ENCODE data around the gene PAPPA2. TPM values are rescaled to one million over a fixed set of nuclear protein-coding genes. Genes with fewer than 3 reads are reported as not detected.

PAPPA2 gene
- total RNA-seq, 2 donors from 2014 or later = 1.5 to 2.0 TPM

DNA sequence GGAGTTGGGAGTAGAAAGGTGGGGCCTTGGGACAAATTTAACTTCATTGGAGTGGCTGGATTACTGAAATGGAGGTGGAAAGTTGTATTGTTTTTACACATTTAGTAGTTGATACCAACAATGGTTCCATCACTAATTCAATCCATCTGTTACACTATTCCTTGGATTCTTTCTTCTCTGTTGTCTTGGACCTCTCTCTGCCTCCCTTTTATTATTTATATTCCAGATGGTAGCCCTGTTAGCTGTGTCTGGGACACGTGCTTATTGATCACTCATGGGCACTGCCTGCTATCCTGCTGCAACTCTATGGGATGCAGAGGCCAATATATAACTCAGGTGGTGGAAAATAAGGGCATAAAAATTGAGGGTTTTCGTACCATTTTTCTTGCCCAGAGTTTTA is 346.3 kb downstream of the PAPPA2 start:
- intact Hi-C loops (cut with DNase I, micrococcal nuclease) = no loop called here
- ATAC-seq = no peak
- no peak for DNase-seq

DNA sequence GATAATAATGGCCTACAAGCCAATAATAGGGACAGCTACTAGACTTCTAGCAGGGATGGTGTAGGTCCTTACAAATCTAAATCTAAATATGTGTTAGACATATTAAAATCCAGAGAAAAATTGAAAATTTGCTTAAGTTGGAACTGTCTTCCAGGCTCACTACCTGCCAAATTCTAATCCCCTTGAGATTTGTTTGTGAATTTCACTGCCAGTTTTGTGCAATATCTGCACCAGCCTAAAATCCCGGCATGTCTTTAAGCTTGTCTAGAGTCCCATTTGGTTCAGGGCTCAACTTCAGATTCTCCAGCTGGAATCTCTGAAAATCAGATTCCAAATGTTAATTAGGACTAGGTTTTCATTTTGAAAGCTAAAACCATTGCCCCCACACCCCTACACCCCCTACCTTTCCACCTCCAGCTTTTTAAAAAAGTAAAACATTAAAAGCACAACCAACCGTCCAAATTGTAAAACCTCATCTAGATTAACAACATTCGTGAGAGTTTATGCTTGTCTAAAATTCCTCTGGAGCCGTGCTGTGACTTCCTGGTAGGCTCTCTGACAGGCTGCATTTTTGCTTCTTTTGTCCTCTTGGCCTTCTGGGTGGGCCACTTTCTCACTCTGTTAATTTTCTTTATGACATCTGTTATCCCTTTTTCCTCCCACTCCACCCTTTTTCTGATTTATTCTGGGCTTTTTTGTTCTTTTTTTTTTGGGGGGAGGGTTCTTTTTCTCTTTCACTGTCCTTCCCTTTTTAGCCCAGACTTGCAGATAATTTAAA is 348.7 kb downstream of the PAPPA2 start:
- intact Hi-C loops (cut with DNase I, micrococcal nuclease) = no loop called here

DNA sequence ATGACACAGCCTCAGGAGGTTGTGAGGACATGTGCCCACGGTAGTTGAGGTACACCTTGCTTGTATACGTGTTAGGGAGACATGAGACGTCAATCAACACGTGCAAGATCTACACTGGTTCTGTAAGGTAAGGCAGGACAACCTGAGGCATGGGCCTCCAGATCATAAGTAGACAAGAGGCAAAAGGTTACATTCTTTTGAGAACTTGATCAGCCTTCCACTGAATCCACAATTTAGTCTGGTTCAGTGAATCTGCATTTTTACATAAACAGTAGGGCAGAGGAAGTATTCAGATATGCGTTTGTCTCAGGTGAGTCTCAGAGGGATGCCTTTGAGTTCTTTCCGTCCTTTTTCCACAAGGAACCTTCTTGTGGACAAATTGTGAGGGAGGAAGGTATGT is 352.6 kb downstream of the PAPPA2 start:
- no peak for ATAC-seq
- no peak for DNase-seq
- intact Hi-C loops (cut with DNase I, micrococcal nuclease) = no loop called here

More for the DNA sequence above, 348.7 kb downstream of the PAPPA2 start:
- DNase-seq (no peak), ATAC-seq (no peak)

DNA sequence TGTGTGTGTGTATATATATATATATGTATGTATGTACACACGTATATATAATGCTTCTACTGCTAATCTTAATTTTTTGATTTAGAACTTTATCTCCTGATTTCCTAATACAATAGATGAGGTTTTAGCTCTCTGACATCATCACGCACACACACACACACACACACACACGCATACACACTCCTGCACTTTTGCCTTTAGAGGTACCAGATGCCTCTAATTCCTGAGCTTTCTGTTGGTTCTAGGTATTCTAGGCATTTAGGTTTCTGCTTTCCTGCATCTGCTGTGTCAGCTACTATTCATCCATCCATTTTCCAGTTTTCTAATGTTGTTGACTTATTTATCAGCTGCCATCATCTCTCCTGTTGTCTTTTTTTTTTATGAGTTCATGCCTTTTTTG is 353.3 kb downstream of the PAPPA2 start:
- ATAC-seq = no peak
- no peak for DNase-seq
- intact Hi-C loops (cut with DNase I, micrococcal nuclease) = no loop called here

DNA sequence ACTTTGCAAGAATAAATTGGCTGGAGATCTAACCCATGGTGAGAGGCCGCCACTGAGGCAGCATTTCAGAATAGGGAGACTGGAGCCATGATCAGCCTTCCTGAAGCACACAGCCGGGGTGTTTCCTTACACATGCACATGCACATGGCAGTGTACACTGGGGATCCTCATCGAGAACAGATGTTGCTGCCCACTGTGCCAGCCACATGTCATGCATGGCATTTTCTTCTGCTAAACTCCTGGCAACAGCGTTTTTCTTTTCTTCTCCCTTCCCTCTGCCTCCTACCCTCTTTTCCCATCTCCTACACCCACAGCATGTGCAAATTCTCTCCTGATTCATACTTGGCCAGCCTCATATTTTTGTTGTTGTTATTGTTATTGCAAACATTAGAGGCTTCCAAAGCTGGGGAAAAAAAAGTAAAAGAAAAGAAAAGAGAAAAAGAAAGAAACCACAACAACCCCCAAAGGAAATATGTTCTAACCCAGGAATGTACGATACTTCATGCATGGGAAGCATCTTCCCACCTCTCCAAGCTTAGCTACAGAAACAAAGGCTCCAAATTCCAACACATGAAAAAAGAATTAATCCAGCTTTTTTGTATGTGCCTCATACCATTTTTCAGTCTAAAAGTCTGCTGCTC is 357.5 kb downstream of the PAPPA2 start:
- DNase-seq (no peak), ATAC-seq (no peak)
- intact Hi-C loops (cut with DNase I, micrococcal nuclease) = no loop called here

DNA sequence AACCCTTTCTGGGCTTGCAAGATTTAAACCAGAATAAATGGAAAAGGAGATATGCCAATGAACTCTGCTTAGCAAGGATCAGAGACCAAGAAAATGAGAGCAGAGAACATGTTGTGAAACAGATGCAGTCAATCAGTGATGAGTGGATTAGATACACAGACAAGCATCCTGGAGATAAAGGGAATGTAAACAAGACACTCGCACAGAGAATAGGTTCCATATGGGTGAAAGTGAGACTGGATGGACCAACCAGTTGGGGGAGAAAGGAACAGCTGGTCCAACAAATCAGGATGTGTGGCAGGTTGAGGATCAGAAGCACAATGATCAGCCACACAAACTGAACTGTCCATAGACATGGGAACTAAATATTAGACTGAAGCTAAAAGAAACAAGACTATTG is 363.3 kb downstream of the PAPPA2 start:
- no peak for DNase-seq
- ATAC-seq = no peak
- intact Hi-C loops (cut with DNase I, micrococcal nuclease) = no loop called here

DNA sequence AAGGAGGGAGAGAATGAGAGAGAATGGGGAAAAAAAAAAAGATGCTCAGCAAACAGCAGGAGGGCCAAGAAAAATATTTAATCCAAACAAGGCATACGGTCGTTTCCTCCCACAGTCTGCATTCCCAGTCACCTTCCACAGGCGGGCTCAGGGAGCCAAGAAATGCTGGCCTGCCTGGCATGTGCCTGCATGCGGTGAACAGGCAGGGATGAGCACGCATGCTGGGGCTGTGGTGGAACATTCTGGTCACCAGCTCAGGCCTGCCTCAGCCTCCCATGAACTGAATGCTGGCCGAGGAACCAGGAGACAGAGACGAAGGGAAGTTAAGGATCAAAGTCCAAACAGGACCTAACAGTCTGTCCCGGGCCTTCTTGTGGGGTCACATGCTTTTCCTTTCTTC is 366.3 kb downstream of the PAPPA2 start:
- ATAC-seq = no peak
- intact Hi-C loops (cut with DNase I, micrococcal nuclease) = no loop called here
- no peak for DNase-seq

DNA sequence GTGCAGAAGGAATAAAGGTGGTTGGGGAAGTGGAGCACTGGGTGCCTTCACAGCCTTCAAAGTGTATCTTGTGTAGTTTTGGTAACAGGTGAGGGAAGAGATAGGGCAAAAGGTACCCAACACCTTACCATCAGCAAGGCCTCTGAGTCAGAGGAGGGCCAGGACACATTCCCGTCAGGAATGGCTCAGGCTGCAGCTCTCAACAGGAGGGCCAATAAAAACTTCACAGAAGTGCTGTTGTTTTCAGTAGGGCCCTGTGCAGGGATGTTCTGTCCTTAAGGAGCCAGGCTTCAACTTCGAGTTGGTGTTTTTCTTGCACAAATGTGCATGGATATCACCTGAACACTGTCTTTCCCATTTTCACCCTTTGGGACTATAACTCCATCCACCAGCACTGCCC is 368.2 kb downstream of the PAPPA2 start:
- intact Hi-C loops (cut with DNase I, micrococcal nuclease) = no loop called here
- DNase-seq (no peak), ATAC-seq (no peak)

DNA sequence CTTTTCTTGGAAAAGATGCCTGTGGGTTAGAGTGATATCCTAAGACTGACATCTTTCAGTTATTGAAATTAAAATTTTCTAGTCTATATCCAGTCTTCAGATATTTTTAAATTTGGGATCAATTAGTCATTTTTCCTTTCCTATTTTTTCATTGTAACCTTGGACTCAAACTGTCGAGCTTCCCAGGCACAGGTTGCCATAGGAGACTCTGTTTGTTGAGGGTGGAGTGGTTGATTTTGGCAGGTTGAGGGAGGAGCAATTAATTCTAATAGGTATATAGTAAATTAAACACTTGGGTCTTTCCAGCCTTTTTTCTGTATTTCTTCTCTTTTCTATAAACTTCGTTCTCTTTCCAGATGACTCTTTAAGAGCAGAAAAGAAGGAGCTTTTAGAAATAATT is 374.7 kb downstream of the PAPPA2 start:
- DNase-seq (no peak), ATAC-seq (no peak)
- intact Hi-C loops (cut with DNase I, micrococcal nuclease) = loop anchor here in 1 of 2 donors (5.0 kb wide), 1 partner anchor 280 kb away; no protein-coding TSS in a partner anchor

DNA sequence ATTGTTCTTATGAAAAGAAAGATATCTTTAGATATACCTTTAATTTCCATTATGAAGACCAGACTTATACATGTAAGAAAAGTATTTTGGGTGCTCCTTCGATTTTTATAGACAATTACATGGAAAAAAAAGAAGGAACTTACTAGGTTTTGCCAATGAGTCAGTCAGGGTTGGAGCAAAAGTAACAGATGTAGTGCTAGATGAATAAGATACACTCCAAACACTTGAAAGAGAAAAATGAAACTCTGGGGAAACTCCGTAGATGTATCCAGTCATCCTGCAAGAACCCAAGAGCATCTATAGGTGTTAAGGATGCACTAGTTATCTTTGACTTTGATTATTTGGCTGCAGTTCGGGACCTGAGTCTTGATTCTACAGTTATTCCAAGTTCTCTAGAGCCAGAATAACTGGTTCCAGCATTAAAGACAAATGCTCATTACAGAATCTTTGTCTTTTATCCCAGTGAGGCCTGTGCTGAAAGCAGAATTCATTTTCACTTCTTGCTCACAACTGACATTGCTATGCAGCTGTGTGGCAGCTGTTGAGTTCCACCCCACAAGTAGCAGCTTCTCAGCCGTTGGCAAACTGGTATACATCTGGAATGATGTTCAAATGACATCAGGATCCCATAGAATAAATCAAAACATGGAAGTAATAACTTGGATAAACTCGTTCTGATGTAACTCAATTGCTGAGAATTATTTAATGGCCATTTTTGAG is 375.5 kb downstream of the PAPPA2 start:
- DNase-seq (no peak), ATAC-seq (no peak)
- intact Hi-C loops (cut with DNase I, micrococcal nuclease) = loop anchor here in 1 of 2 donors (5.0 kb wide), 1 partner anchor 281 kb away; no protein-coding TSS in a partner anchor

DNA sequence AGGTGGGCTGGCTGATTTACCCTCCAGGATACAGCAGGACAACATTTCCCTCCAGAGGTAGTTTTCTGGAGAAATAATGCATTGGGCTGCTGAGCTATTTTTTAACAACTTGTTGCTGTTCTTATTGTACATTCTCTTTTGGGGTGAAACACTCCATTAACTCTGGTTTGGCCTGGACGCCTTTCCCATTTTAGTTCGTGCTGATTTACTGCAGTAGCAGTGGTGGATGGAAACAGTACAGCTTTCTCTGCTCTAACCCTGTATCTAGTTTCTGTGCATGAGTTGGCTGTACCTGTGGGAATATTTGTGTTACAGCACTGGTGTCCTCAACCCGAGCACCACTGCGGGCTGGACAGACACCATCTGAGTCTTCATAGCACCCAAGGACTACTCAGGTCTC is 376.2 kb downstream of the PAPPA2 start:
- intact Hi-C loops (cut with DNase I, micrococcal nuclease) = loop anchor here in 1 of 2 donors (5.0 kb wide), 1 partner anchor 282 kb away; no protein-coding TSS in a partner anchor
- DNase-seq = no peak
- no peak for ATAC-seq

DNA sequence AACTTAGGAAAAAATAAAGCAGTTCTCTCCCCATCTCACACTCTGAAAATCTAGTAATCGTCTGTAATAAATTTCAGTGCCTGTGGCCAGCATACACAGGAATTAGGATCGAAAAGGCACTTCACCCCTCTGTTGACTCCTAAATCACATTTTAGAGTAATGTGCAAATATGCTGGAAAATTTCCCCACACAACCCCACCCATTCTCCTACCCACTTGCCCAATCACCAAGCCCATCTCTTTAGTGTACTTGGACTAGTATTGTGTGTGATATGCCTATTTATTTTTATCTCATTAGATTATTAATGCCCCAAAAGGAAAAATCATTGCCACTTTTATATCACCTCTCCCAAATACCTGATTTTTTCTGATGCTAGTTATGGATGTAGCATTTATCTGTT is 378.3 kb downstream of the PAPPA2 start:
- intact Hi-C loops (cut with DNase I, micrococcal nuclease) = loop anchor here in 1 of 2 donors (10.0 kb wide), 1 partner anchor 146 kb away; no protein-coding TSS in a partner anchor
- DNase-seq = no peak
- ATAC-seq = no peak

DNA sequence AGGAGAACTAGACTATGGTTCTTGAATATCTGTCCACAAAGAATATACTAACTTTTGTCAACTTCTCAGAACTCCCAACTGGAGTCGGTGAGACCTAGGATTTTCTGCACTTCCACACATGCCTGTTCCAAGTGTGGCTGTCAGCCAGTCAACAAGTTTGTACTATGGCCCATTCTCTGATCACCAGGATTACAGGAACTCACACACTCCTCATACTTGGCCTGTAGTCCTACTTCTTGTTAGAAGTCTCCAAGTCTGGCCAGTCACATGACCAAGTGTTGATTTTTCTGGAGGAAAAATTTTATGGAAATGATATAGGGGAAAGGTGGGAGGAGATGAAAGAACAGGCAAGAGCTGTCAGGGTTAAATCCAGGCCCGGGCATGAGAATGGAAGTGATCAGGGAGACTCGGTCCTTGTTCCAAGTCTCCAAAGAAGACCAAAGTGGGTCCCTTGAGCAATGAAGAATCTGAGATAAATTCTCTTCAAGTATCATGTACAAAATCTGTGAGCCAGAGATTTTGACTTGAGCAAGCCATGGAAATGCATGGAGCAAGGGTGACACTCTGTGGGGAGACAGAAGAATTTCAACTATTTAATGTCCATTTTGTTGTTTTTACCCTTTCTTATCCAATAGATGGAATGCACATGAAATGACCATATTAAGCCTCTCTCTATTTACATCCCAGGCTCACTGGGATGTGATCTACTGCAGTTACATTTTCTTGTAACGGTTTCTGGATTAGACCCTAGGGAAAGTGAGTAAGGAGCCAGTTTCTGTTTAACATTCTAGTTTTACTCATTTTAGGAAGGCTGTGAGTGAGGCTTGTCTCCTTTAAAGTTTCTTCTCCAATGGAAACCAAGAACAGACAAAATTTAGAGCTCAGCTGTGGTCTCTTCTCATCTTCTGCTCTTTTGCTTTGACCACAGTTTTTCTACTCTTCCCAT is 380.6 kb downstream of the PAPPA2 start:
- DNase-seq (no peak), ATAC-seq (no peak)
- intact Hi-C loops (cut with DNase I, micrococcal nuclease) = loop anchor here in 1 of 2 donors (10.0 kb wide), 1 partner anchor 149 kb away; no protein-coding TSS in a partner anchor

DNA sequence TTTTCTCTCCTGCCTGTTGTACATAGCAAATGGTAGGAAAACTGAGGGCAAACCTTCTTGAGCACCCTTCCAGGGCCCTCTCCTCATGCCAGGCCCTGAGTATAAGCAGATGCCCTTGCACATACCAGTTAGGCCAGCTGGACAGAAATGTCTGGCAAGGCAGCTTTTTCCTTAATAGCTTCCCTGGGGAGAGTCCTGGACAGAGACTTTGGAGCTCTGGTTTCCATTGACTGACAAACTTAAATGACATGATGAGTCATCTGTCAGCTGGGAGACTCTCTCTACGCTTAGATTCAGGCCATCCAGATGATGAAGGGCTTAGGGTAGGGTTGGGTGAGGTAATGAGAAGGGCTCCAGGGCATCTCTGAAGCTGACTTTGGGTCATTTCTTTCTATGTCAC is 384.1 kb downstream of the PAPPA2 start:
- intact Hi-C loops (cut with DNase I, micrococcal nuclease) = loop anchor here in 1 of 2 donors (10.0 kb wide), 1 partner anchor 152 kb away; no protein-coding TSS in a partner anchor
- DNase-seq (peak in 1 of 2 donors; percentile 26), ATAC-seq (no peak)

DNA sequence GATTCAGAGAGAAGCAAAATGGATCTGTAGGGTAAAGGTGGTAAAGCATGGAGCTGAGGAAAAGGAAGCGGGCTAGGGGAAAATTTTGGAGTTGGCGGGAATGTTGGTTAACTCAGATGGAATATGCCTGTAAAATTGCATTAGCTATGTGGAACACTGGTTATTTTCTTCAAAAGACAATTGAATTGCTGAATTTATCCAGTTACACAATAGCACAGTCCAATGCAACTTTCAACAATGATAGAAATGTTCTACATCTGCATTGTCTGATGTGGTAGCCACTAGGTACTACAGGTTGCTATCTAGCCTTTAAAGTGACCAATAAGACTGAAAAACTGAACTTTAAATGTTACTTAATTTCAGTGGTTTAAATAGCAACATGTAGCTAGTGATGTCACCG is 386.3 kb downstream of the PAPPA2 start:
- intact Hi-C loops (cut with DNase I, micrococcal nuclease) = loop anchor here in 1 of 2 donors (10.0 kb wide), 1 partner anchor 154 kb away; no protein-coding TSS in a partner anchor
- ATAC-seq = no peak
- DNase-seq = no peak

DNA sequence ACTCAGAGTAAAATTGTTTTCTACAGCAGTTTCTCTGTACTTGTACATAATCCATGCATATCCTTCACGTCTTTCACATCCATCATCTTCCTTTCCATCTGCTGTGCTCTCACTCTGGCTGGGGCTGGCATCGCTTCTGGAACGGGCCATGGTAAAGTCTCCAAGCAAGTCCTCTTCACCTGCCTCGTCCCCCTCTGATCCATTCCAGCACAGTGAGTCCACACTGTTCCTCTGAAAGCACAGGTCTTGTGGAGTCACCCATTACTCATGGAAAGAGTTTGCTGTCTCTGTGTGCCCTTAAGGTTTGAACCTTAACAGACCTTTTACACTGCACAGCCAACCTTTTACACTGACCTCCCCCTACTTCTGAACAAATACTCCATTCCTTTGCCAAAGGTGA is 387.9 kb downstream of the PAPPA2 start:
- DNase-seq (no peak), ATAC-seq (no peak)
- intact Hi-C loops (cut with DNase I, micrococcal nuclease) = no loop called here

DNA sequence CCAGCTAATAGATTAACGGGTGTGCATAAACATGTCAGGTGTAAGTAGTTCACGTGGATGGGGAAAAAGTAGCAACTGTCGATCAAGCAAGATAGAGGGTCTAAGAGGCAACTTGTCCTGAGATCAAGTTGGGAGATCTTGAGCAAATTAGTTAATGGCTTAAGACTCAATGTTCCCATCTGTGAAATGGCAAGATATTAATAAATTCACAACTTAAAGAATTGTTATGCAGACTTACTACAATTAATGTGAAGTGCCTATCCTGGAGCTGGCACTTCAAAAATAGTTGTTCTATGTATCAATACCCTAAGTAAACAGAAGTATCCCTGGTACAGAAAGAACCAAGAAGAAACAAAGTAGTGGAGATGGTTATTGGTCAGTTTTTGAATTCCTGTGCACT is 389.1 kb downstream of the PAPPA2 start:
- intact Hi-C loops (cut with DNase I, micrococcal nuclease) = no loop called here
- DNase-seq = no peak
- ATAC-seq = no peak

DNA sequence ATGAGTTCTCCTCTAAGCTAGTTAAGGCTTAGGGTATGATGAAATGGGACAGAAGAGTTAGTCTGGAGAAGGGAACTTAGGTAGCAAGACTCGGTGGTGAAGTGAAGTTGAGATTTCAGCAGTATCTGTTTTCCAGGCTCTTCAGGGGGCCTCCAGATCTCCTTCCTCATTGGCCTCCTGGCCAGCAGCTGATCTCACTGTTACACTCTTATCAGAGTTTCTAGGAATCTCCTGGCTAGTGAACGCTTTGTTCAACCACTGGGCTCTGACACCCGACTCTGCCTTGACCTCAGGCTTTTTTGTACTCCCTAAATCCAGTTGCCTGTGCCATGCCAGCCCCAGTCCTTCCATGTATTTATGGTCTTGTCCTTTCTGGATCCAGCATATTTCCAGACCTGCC is 390.5 kb downstream of the PAPPA2 start:
- DNase-seq = no peak
- no peak for ATAC-seq
- intact Hi-C loops (cut with DNase I, micrococcal nuclease) = no loop called here
